NCI-H2029 treated with DMSO at 0.1 percent for 48 hours (cell line): ENCODE results near the gene COL18A1.
"Not testable (repeated sequence)": the region's sequence is repeated elsewhere in the genome, so short reads cannot be mapped to it uniquely, and the experiment has no call there.

Experiments used
- DNase-seq: peaks from one replicate; lab custom pipeline; 2025; lab: John Stamatoyannopoulos, UW

COL18A1 gene

GRCh38 chr21:45404730-45405270 is at the start of gene COL18A1:
Gene COL18A1 (plus strand): TSS chr21:45405165. CDS start chr21:45405231, 66 bp downstream.
- DNase-seq, result no peak

- no peak for DNase-seq
Measured at GRCh38 chr21:45355573-45355972, 49.4 kb upstream of the COL18A1 start.

DNA sequence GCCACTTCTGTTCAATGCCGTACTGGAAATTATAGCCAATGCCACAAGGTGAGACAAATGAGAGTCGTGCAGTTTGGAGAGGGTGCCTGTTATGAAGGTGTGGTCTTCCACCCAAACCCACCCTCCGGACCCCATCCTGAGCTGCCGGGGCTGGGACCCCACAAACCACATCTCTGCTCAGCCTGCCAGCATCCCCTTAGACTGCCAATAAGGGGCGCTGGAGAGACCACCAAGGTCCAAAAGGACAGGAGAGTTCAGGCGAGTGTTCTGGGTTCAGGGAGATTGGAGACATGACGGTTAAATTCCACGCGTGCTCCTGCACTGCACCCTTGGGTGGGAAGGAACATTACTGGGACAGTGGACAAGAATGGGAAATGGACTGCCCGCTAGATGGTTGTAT is 48.7 kb upstream of the COL18A1 start:
- DNase-seq, result no peak

DNA sequence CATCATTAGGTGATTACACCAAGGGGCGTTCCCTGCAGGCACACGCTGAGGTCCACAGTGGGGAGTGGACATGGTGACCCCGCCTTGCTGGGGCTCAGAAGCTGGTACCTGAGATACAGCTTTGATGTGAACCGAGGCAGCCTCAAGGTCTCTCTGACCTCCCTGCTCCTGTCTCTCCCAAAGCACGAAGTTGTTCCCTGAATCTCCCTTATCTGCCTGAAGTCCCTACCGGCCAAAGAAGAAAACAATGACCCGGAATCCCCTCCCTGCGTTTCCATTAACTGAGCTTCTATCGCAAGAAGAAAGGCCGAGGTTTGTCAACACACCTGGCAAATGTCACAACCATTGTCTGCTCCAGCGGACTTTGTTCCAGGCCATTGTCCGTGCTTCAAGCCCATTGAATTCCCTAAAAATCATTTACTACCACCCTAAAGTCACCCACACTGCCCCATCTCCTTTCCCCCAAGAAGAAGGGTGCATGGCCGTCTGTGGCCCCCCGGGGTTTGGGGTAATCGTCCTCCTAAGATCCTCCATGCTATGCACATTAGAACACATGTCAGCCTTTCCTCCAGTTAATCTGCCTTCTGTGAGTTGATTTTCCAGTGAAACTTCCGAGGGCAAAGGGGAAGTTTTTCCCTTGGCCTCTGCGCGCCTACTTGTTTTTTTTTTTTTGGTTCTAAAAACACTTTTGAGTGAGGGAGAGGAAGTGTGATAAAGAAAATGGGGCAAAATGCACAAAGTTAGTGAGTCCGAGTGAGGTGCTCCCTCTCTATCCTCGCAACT is 48.1 kb upstream of the COL18A1 start:
- no peak for DNase-seq

DNA sequence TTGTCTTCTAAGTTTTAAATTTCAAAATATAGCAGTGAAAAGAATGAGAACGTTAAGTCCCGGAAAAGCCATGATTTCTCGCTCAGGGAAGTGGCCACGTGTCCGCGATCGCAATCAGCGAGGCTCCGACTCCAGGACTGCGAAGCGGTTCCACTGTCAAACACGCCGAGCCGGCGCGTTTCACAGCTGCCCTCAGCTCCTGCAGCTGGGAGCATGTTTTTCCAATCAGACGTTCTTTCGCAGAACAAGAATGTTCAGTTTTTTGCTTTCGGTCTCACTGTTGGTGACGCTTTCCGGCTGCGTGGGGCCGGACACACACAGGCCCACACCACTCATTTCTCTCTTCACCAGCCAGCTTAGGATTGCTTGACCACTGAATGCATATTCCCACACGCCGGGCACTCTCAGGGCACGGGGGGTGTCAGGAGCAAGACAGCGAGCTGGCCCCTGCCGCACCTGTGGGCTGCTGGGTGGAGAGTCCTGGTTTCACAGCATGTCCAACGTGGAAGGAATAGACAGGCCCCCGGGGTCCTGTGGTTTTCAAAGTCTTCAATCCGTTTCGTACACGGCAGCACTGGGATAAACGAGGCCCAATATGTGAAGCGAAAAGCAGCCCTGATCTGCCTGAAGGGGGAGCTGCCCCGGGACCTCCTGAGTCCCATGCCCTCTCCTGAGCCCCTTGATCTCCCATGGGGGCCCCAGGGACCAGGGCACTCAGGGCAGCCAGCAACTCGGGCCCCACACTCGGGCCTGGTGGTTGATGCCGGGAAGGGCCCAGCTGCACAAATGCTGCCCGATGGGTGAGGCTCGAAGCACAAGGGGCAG is 47.3 kb upstream of the COL18A1 start:
- no peak for DNase-seq

- DNase-seq, result no peak
Measured at GRCh38 chr21:45358261-45358670, 46.7 kb upstream of the COL18A1 start.

DNA sequence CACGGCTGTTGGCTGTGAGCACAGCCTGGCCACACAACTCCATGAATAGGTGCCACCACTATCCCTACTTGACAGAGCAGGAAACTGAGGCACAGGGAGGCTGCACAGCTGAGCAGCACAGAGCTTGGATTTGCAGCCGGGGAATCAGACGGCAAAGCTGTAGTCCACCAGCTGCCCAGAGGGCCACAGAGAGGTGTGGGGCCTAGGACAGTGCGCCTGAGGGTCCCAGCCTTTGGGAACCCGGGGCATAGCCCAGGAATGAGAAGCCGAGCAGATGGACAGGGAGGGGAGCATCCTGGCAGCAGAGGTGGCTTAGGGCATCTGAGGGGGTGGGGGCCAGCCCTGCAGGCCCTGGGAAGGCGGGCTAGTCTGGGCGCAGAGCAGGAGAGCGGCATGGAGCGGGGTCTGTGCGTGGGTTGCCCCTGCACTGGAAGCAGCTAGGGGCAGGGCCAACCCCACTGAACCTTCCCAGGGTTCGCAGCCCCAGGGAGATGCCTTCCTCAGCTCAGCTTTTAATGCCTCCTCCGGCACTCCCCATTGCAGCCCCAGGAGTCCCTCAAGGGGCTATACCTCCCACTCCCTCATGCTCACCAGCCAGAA is 46.2 kb upstream of the COL18A1 start:
- DNase-seq, result no peak

- DNase-seq, result no peak
Measured at GRCh38 chr21:45359451-45360217, 45.3 kb upstream of the COL18A1 start.

- DNase-seq, result no peak
Measured at GRCh38 chr21:45361033-45361997, 43.6 kb upstream of the COL18A1 start.

DNA sequence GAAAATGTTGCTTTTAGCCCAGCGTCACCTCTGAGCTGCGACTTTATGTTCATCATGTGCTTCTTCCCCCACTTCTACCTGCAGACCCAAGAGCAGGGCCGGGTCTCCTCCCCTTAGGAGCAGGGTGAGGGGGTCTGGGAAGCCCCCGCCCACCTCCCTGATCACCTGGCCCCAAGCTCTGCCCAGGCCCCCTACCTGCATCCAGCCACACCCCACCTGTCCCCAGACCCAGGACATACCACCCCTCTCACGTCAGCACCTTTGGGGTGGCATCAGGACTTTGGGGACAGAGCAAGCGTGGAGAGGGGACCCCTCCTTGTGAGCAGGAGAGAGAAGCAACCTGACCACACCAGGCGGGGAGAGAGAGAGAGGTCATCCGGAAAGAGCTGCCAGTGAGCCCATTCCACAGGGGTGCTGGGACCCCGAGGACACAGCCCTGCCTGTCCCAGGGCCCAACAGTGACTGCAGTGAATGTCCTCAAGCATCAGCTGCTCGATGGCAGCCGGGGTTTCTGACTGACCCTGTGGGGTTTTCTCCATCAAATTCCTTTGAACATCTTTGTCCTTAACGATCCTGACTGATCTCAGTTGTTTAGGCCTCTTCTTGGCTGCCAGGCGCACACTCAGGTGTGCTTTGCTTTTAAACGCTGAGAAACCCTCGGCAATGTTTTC is 42.8 kb upstream of the COL18A1 start:
- DNase-seq, result no peak

DNA sequence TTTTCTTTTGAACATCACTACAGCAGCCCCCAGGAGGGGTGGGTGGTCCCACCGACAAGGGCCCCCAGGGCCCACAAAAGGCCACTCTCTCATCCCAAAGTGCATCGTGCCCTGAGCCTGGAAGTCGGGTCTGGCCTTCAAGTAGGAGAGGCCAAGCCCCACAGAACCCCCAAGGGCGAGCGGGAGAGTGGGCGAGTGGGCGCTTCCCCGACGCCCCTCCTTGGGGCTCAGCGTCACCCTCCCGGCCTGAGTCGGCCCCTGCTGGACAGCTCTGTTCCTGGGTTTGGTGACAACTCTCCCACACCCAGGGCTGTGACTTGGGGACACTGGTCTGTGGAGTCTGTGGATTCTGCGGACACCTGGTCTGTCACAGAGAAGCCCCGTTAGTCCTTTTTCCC is 42.2 kb upstream of the COL18A1 start:
- DNase-seq, result no peak

DNA sequence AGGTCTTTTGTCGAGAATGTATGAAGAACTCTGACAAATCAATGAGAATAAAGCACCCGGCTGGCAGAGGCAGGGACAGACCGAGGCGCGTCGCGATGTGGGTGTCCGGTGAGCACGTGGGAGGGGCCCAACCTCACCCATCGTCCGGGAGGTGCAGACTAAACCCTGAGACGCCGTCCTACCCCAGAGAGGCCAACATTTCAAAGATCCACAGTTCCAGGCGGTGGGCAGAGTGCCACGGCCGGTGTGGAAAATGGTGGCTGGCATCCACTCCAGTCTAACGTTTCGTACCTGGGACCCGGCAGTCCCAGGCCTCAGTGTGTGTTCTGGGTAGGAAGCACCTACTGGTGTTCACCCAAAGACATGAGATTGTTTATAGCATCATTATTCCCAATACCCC is 41.7 kb upstream of the COL18A1 start:
- DNase-seq, result not testable (repeated sequence)

GRCh38 chr21:45363921-45364467 is 41.0 kb upstream of the COL18A1 start:
- no peak for DNase-seq

GRCh38 chr21:45364468-45365185 is 40.3 kb upstream of the COL18A1 start:
- no peak for DNase-seq

DNA sequence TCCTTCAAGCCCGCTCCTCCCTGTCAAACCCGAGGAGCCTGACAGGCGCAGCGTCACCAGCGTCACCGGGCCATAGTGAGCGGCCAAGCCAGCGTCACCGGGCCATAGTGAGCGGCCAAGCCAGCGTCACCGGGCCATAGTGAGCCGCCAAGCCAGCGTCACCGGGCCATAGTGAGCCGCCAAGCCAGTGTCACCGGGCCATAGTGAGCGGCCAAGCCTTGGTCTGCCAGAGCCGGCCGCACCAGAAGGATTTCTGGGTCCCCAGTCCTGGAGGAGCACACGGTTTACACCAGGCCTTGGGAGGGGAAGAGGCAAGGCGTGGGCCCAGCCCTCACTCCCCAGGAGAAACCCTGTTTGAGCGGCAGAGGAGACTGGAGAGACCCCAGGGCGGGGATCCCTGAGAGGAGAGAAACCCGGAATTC is 39.8 kb upstream of the COL18A1 start:
- DNase-seq, result no peak

DNA sequence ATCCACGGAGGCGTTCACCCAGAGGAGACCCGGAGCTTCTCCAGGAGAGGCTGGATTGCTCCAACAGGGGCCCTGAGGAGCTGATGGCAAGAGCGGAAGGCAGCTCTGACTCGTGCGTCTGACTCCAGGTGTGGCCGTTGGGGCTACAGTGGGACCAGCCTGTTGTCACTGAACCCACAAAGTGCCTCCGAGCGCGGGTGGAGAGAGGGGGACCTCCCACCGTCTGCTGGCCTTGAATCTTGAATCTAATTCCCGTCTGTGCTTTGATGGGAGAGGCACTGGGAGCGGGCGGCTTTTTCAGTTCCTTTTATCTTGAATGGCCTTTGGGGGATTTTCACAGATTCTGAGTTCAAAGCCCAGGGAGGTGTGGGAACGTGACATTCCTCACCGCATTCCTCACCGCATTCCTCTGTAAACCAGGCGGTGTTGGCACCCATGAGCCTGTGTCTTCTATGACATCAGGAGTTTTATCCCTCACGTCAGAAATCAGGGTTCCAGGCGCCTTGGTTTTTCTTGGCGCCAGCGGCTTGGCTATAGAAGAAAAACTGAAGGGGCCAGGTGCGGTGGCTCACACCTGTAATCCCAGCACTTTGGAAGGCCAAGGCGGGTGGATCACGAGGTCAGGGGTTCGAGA is 39.2 kb upstream of the COL18A1 start:
- DNase-seq, result no peak

GRCh38 chr21:45366476-45366875 is 38.5 kb upstream of the COL18A1 start:
- DNase-seq, result no peak

GRCh38 chr21:45366931-45367401 is 38.0 kb upstream of the COL18A1 start:
- DNase-seq, result no peak
